H1 (cell line): ENCODE measurements around the gene ITGA4. TPM values are rescaled to one million over a fixed set of nuclear protein-coding genes. Genes with fewer than 3 reads are reported as not detected.

Source experiments
- CBX5 ChIP-seq: fragments of 300-800, 300-1000 bp; sonication (generic); IDR thresholded peaks from 2 replicates; pipeline ENCODE4 v1.7.1; 2016; ENCODE audit warnings: antibody characterized with exemption, low read length, low read depth
- CBX8 ChIP-seq: fragments of 300-800, 300-1000 bp; sonication (generic); IDR thresholded peaks from 2 replicates; pipeline ENCODE4 v1.7.1; 2016; ENCODE audit warnings: low read depth, low read length, borderline replicate concordance
- GABPA ChIP-seq: IDR thresholded peaks from 2 replicates; pipeline ENCODE4 v1.6.1; 2011; ENCODE audit warnings: mild to moderate bottlenecking, low read length, moderate library complexity, borderline replicate concordance; ENCODE audit not compliant: insufficient read depth
- NRF1 ChIP-seq: IDR thresholded peaks from 2 replicates; pipeline ENCODE4 v1.6.1; 2011; ENCODE audit warnings: mild to moderate bottlenecking, low read depth, low read length, improper control_type of control experiment
- RXRA ChIP-seq: IDR thresholded peaks from 2 replicates; pipeline ENCODE4 v1.6.1; 2011; ENCODE audit warnings: low read depth, mild to moderate bottlenecking, low read length, moderate library complexity; ENCODE audit not compliant: insufficient read depth
- polyA plus RNA-seq, 7 experiments: library from polyadenylated mRNA; depleted of rRNA in 3 of 7; stranded (reverse) in 5 of 7; unstranded in 2 of 7; fragments of >200 nt in 5 of 7; fragments of 200-250 nt in 2 of 7; gene quantifications; 1 replicate in 5 of 7; 2 replicates in 1 of 7; 4 replicates in 1 of 7; pipeline versions ENCODE4 v1.2.1 to v1.2.3, GENCODE V29; 2011 to 2013; ENCODE audit warnings: missing spikeins in 2 of 7, mixed read lengths in 2 of 7
- total RNA-seq: library from RNA; stranded (reverse); fragmentation: NEBNext Ultra II Directional; extraction: Animal tissue kit (Norgen Biotek cat#: 25700); gene quantifications from 2 replicates; pipeline ENCODE4 v1.2.1, GENCODE V29; 2021
- TF ChIP-seq, protein P1 (sequence below): fragments of 300-600 bp; sonication (generic); IDR thresholded peaks from 2 replicates; pipeline ENCODE4 v1.7.1; 2012; ENCODE audit warnings: low read length, moderate library complexity, mild to moderate bottlenecking, inconsistent platforms; ENCODE audit not compliant: insufficient replicate concordance
- TF ChIP-seq, protein P2 (sequence below): IDR thresholded peaks from 2 replicates; pipeline ENCODE4 v1.6.1; 2012; ENCODE audit warnings: inconsistent platforms

Gene ITGA4
- total and polyA plus RNA-seq, 2 of the 8 experiments (the other 6 are each of a cell fraction or from before 2014, with no cell fraction given) = 0.60 to 2.1 TPM

DNA sequence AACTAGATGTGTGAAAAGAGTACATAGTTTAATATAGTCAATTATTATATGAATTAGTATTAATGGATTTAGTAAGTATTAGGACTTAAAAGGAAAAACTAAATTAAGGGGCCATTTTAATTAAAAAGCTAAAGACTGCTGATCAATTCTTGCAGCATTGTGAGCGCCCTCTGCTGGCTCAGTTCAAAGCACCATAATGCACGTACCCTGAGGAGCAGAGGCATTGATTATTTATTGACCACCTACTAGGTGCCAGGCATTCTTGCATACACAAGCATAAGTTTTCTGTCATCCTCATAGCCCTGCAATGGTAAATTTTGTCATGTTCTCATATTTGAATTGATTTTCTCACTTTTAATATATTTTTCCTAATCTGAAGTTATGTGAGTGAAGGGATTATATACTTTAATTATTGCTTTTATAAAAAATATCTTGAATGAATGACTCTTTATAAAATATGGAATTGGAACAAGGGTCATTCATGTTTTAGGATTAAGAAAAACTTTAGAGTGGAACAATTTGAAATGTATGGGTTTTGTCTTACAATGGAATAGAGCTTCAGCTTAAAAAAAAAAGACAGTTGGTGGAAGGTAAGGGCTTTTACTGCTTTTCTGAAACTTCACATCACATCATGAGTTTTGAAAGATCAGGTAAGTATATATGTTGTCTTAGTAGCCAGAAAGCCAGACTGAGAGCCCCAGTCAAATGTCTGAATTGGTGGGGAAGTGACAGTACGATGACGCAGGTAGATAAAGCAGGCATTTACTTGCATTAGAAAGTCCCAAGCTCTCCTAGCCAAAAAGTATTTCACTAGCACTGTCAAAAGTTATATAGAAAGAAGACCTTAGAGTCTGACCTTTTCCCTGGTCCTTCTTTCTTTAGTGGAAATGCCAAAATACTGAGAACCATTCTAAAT lies 9.7 kb downstream of the ITGA4 start (continued):
- TF ChIP-seq, protein P1, sequence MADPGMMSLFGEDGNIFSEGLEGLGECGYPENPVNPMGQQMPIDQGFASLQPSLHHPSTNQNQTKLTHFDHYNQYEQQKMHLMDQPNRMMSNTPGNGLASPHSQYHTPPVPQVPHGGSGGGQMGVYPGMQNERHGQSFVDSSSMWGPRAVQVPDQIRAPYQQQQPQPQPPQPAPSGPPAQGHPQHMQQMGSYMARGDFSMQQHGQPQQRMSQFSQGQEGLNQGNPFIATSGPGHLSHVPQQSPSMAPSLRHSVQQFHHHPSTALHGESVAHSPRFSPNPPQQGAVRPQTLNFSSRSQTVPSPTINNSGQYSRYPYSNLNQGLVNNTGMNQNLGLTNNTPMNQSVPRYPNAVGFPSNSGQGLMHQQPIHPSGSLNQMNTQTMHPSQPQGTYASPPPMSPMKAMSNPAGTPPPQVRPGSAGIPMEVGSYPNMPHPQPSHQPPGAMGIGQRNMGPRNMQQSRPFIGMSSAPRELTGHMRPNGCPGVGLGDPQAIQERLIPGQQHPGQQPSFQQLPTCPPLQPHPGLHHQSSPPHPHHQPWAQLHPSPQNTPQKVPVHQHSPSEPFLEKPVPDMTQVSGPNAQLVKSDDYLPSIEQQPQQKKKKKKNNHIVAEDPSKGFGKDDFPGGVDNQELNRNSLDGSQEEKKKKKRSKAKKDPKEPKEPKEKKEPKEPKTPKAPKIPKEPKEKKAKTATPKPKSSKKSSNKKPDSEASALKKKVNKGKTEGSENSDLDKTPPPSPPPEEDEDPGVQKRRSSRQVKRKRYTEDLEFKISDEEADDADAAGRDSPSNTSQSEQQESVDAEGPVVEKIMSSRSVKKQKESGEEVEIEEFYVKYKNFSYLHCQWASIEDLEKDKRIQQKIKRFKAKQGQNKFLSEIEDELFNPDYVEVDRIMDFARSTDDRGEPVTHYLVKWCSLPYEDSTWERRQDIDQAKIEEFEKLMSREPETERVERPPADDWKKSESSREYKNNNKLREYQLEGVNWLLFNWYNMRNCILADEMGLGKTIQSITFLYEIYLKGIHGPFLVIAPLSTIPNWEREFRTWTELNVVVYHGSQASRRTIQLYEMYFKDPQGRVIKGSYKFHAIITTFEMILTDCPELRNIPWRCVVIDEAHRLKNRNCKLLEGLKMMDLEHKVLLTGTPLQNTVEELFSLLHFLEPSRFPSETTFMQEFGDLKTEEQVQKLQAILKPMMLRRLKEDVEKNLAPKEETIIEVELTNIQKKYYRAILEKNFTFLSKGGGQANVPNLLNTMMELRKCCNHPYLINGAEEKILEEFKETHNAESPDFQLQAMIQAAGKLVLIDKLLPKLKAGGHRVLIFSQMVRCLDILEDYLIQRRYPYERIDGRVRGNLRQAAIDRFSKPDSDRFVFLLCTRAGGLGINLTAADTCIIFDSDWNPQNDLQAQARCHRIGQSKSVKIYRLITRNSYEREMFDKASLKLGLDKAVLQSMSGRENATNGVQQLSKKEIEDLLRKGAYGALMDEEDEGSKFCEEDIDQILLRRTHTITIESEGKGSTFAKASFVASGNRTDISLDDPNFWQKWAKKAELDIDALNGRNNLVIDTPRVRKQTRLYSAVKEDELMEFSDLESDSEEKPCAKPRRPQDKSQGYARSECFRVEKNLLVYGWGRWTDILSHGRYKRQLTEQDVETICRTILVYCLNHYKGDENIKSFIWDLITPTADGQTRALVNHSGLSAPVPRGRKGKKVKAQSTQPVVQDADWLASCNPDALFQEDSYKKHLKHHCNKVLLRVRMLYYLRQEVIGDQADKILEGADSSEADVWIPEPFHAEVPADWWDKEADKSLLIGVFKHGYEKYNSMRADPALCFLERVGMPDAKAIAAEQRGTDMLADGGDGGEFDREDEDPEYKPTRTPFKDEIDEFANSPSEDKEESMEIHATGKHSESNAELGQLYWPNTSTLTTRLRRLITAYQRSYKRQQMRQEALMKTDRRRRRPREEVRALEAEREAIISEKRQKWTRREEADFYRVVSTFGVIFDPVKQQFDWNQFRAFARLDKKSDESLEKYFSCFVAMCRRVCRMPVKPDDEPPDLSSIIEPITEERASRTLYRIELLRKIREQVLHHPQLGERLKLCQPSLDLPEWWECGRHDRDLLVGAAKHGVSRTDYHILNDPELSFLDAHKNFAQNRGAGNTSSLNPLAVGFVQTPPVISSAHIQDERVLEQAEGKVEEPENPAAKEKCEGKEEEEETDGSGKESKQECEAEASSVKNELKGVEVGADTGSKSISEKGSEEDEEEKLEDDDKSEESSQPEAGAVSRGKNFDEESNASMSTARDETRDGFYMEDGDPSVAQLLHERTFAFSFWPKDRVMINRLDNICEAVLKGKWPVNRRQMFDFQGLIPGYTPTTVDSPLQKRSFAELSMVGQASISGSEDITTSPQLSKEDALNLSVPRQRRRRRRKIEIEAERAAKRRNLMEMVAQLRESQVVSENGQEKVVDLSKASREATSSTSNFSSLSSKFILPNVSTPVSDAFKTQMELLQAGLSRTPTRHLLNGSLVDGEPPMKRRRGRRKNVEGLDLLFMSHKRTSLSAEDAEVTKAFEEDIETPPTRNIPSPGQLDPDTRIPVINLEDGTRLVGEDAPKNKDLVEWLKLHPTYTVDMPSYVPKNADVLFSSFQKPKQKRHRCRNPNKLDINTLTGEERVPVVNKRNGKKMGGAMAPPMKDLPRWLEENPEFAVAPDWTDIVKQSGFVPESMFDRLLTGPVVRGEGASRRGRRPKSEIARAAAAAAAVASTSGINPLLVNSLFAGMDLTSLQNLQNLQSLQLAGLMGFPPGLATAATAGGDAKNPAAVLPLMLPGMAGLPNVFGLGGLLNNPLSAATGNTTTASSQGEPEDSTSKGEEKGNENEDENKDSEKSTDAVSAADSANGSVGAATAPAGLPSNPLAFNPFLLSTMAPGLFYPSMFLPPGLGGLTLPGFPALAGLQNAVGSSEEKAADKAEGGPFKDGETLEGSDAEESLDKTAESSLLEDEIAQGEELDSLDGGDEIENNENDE = peak; percentile 40
- TF ChIP-seq NRF1 = no peak
- TF ChIP-seq CBX5 = no peak
- no peak for TF ChIP-seq GABPA
- TF ChIP-seq RXRA = no peak
- TF ChIP-seq CBX8 = no peak
- TF ChIP-seq, protein P2, sequence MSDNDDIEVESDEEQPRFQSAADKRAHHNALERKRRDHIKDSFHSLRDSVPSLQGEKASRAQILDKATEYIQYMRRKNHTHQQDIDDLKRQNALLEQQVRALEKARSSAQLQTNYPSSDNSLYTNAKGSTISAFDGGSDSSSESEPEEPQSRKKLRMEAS = no peak
